Caco-2 (cell line): ENCODE results near the gene CCR8. TPM values are rescaled to one million over a fixed set of nuclear protein-coding genes. Genes with fewer than 3 reads are reported as not detected.

Source experiments
- BruUV-seq: library from RNA; stranded (reverse); fragments of 400-500 nt; replicated peaks from 2 replicates; lab custom pipeline; 2021; lab: Mats Ljungman, UMichigan
- CTCF ChIA-PET: fragments of 300-600 bp; sonication (Branson Sonifier 250); formaldehyde crosslinking; loops from one replicate; lab custom pipeline; 2022; ENCODE audit warnings: antibody characterized with exemption; lab: Charles Lee
- POLR2A ChIA-PET: fragments of 300-600 bp; sonication (Branson Sonifier 250); formaldehyde crosslinking; loops from one replicate; lab custom pipeline; 2022; ENCODE audit warnings: antibody characterized with exemption; lab: Charles Lee
- DNase-seq, 2 experiments: peaks; one replicate each; pipeline versions ENCODE4 v3.0.0 to v3.0.0-alpha.2; 2020 to 2022
- H3K27me3 ChIP-seq: replicated peaks from 2 replicates; pipeline ENCODE4 v1.6.0; 2011; ENCODE audit warnings: low read length; ENCODE audit not compliant: control insufficient read depth, insufficient read depth
- H3K36me3 ChIP-seq: 2 replicates; pipeline ENCODE4 v1.5.1; 2011; ENCODE audit warnings: low read length; ENCODE audit not compliant: control insufficient read depth, insufficient read depth
- H3K4me1 ChIP-seq: fragments of 250-450 bp; sonication (Bioruptor Pico); 2 replicates; pipeline ENCODE4 v1.5.1; 2020; ENCODE audit warnings: mild to moderate bottlenecking
- H3K4me3 ChIP-seq: 2 replicates; pipeline ENCODE4 v1.5.1; 2011; ENCODE audit warnings: low read depth, mild to moderate bottlenecking, control low read depth, low read length
- H3K9me3 ChIP-seq: fragments of 250-450 bp; sonication (Bioruptor Pico); 2 replicates; pipeline ENCODE4 v1.5.1; 2020; ENCODE audit warnings: mild to moderate bottlenecking, moderate library complexity
- H3K27ac Mint-ChIP-seq: one replicate; pipeline ENCODE4 v1.8.0; 2022; ENCODE audit warnings: mixed read lengths; ENCODE audit not compliant: unreplicated experiment
- H3K27me3 Mint-ChIP-seq: one replicate; pipeline ENCODE4 v1.8.0; 2022; ENCODE audit warnings: mixed read lengths; ENCODE audit not compliant: insufficient read depth, unreplicated experiment
- H3K36me3 Mint-ChIP-seq: one replicate; pipeline ENCODE4 v1.8.0; 2022; ENCODE audit warnings: mild to moderate bottlenecking, mixed read lengths; ENCODE audit not compliant: insufficient read depth, unreplicated experiment
- H3K4me1 Mint-ChIP-seq: one replicate; pipeline ENCODE4 v1.8.0; 2022; ENCODE audit warnings: low read depth, mixed read lengths; ENCODE audit not compliant: unreplicated experiment
- H3K4me3 Mint-ChIP-seq: one replicate; pipeline ENCODE4 v1.8.0; 2022; ENCODE audit warnings: mild to moderate bottlenecking, moderate library complexity, mixed read lengths; ENCODE audit not compliant: unreplicated experiment
- H3K9me3 Mint-ChIP-seq: one replicate; pipeline ENCODE4 v1.8.0; 2022; ENCODE audit warnings: mixed read lengths; ENCODE audit not compliant: unreplicated experiment
- intact Hi-C: fragments of 100-400 bp; cut with micrococcal nuclease; formaldehyde crosslinking; loops from one replicate; pipeline ENCODE4 v1.10.0; 2022; ENCODE audit not compliant: unreplicated experiment
- total RNA-seq: library from RNA; stranded (reverse); gene quantifications from 2 replicates; pipeline ENCODE4 v1.2.3, GENCODE V29; 2022
- TF ChIP-seq, protein P1 (sequence below), 2 experiments: fragments of 200-600 bp in 1 of 2; IDR thresholded peaks; 1 replicate in 1 of 2; 2 replicates in 1 of 2; pipeline versions ENCODE4 v1.5.1 to v1.8.0; 2011 to 2022; ENCODE audit warnings: antibody characterized with exemption in 1 of 2, control low read depth in 1 of 2, inconsistent platforms in 1 of 2, low read depth in 1 of 2, low read length in 1 of 2, mild to moderate bottlenecking in 1 of 2, moderate library complexity in 1 of 2; ENCODE audit not compliant: insufficient read depth in 1 of 2, severe bottlenecking in 1 of 2, unreplicated experiment in 1 of 2

Gene CCR8
- total RNA-seq, 1 experiment from 2014 or later: not detected

DNA sequence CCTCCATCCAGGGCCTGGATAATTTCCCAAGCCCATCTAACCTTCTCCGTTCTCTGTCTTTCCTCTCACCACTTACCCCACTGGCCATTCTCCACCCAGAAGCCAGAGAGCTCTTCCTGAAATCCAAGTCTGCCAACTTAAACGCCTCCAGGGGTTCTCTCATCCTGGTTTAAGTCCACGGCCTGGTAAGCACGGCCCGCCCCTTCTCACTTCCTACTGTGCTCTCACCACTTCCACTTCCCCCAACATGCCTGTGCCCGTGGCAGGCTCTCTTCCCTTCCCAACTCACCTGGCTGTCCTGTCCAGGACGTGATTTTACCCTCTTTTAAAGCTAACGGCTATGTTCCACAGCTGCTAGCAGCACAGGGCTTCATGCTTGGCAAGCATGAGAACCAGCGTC lies 48.0 kb upstream of the CCR8 start:
- Histone ChIP-seq H3K4me3 (no peak overlapping the region), H3K9me3 (no peaks in the 10 kb centered on the region), H3K36me3 (no peaks in the 10 kb centered on the region), H3K4me1 (0 out of 2 replicates have a peak, but pooled peaks cover 3% of the 10 kb centered on the region), H3K27me3 (no peaks in the 10 kb centered on the region)
- BruUV-seq: no TSS peak
- H3K27ac Mint-ChIP-seq: no peak overlapping the region
- intact Hi-C loops: no loop called here
- no peak overlapping the region for H3K4me3 Mint-ChIP-seq
- ChIA-PET CTCF (no interaction called here), POLR2A (no interaction called here)
- H3K36me3 Mint-ChIP-seq: no peaks in the 10 kb centered on the region
- no peaks in the 10 kb centered on the region for H3K4me1 Mint-ChIP-seq
- DNase-seq: no peak
- no peaks in the 10 kb centered on the region for H3K9me3 Mint-ChIP-seq
- peaks cover 2% of the 10 kb centered on the region for H3K27me3 Mint-ChIP-seq
- TF ChIP-seq, protein P1, sequence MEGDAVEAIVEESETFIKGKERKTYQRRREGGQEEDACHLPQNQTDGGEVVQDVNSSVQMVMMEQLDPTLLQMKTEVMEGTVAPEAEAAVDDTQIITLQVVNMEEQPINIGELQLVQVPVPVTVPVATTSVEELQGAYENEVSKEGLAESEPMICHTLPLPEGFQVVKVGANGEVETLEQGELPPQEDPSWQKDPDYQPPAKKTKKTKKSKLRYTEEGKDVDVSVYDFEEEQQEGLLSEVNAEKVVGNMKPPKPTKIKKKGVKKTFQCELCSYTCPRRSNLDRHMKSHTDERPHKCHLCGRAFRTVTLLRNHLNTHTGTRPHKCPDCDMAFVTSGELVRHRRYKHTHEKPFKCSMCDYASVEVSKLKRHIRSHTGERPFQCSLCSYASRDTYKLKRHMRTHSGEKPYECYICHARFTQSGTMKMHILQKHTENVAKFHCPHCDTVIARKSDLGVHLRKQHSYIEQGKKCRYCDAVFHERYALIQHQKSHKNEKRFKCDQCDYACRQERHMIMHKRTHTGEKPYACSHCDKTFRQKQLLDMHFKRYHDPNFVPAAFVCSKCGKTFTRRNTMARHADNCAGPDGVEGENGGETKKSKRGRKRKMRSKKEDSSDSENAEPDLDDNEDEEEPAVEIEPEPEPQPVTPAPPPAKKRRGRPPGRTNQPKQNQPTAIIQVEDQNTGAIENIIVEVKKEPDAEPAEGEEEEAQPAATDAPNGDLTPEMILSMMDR (IDR thresholded peaks at IDR 0.05; ENCODE audit: insufficient read depth in 1 of 2, low read depth in 1 of 2, low read length in 1 of 2, severe bottlenecking in 1 of 2, unreplicated experiment in 1 of 2): no peak

DNA sequence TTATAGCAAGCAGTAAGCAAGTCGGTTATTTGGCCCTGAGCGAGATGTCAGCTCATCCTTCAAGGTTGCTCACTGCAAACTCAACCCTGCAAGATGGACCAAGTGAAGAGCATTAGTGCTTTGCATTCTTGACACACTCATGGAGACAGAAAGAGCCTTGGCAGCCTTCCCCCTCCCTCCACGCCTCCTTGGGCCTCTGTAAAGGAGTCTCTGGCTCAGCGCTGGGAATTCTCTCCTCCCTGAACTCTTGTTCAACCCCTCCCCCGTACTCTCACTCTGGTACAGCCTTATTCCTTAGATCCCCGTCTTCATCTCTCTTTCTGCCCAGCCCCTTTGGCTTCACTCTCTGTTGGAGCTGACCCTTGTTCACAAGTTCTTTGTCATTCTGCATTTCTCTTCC lies 47.5 kb upstream of the CCR8 start:
- POLR2A ChIA-PET: no interaction called here
- BruUV-seq: no TSS peak

GRCh38 chr3:39284457-39284881 lies 45.0 kb upstream of the CCR8 start:
- H3K27me3 Mint-ChIP-seq: peaks cover 2% of the 10 kb centered on the region
- H3K4me1 ChIP-seq: no peaks in the 10 kb centered on the region; the same call in 1 of the 2 replicates
- H3K9me3 ChIP-seq: no peaks in the 10 kb centered on the region
- CTCF ChIA-PET: no interaction called here
- H3K4me1 Mint-ChIP-seq: peaks cover 6% of the 10 kb centered on the region
- no peak overlapping the region for H3K27ac Mint-ChIP-seq
- H3K36me3 Mint-ChIP-seq: no peaks in the 10 kb centered on the region
- BruUV-seq: no TSS peak
- intact Hi-C loops: no loop called here
- H3K9me3 Mint-ChIP-seq: no peaks in the 10 kb centered on the region
- no peak for DNase-seq
- H3K27me3 ChIP-seq: no peaks in the 10 kb centered on the region
- TF ChIP-seq, protein P1 (IDR thresholded peaks at IDR 0.05; ENCODE audit: insufficient read depth in 1 of 2, low read depth in 1 of 2, low read length in 1 of 2, severe bottlenecking in 1 of 2, unreplicated experiment in 1 of 2): no peak
- no peaks in the 10 kb centered on the region for H3K36me3 ChIP-seq
- H3K4me3 Mint-ChIP-seq: no peak overlapping the region
- POLR2A ChIA-PET: no interaction called here
- H3K4me3 ChIP-seq: no peak overlapping the region

More for the DNA sequence above, 47.5 kb upstream of the CCR8 start:
- Histone ChIP-seq H3K27me3 (no peaks in the 10 kb centered on the region), H3K36me3 (no peaks in the 10 kb centered on the region), H3K9me3 (no peaks in the 10 kb centered on the region), H3K4me3 (no peak overlapping the region), H3K4me1 (peaks cover 3% of the 10 kb centered on the region; the same call in 1 of the 2 replicates)
- Mint-ChIP-seq H3K36me3 (no peaks in the 10 kb centered on the region), H3K4me1 (no peaks in the 10 kb centered on the region), H3K9me3 (no peaks in the 10 kb centered on the region), H3K27ac (no peak overlapping the region), H3K4me3 (no peak overlapping the region), H3K27me3 (peaks cover 2% of the 10 kb centered on the region)
- intact Hi-C loops: no loop called here
- CTCF ChIA-PET: no interaction called here
- no peak for DNase-seq
- TF ChIP-seq, protein P1 (IDR thresholded peaks at IDR 0.05; ENCODE audit: insufficient read depth in 1 of 2, low read depth in 1 of 2, low read length in 1 of 2, severe bottlenecking in 1 of 2, unreplicated experiment in 1 of 2): no peak
